Prostate gland (tissue), 2 donors: ENCODE measurements around the gene JMJD8.

Experiments used
- CTCF ChIP-seq, 4 experiments: fragments of 200-600 bp in 2 of 4; fragments of 450-650 bp in 2 of 4; sonication (generic) in 2 of 4; IDR thresholded peaks; 1 replicate in 3 of 4; 2 replicates in 1 of 4; pipeline ENCODE4 v1.5.1; 2016 to 2019; ENCODE audit warnings: antibody characterized with exemption in 4 of 4, mild to moderate bottlenecking in 2 of 4, moderate library complexity in 2 of 4
- POLR2AphosphoS5 ChIP-seq: sonication (generic); formaldehyde crosslinking; IDR thresholded peaks from one replicate; pipeline ENCODE4 v1.6.1; 2017; ENCODE audit warnings: antibody characterized with exemption

- peak in 2 of 4 experiments; percentile 32 to 41 for TF ChIP-seq CTCF (IDR thresholded peaks at IDR 0.05)
- TF ChIP-seq POLR2AphosphoS5: no peak
These were observed 1.8 kb upstream of the JMJD8 start for GRCh38 chr16:685967-686366.
